ENCODE data around the gene TBCE.

The TBCE gene

GRCh38 chr1:235411489-235412486 lies 44.6 kb downstream of the TBCE start:
- no peak for DNase-seq

GRCh38 chr1:235415008-235415904 lies 48.0 kb downstream of the TBCE start:
- peak; percentile 58 for DNase-seq

GRCh38 chr1:235416662-235417049 lies 49.4 kb downstream of the TBCE start:
- peak; percentile 58 for DNase-seq

- DNase-seq: peak; percentile 67
Measured at GRCh38 chr1:235417086-235417697, 50.0 kb downstream of the TBCE start.

- no peak for DNase-seq
Measured at GRCh38 chr1:235421751-235422150, 54.5 kb downstream of the TBCE start.

- DNase-seq: no peak
Measured at GRCh38 chr1:235423214-235423652, 56.0 kb downstream of the TBCE start.

- DNase-seq: no peak
Measured at GRCh38 chr1:235424092-235424491, 56.9 kb downstream of the TBCE start.

- DNase-seq: no peak
Measured at GRCh38 chr1:235425357-235425756, 58.1 kb downstream of the TBCE start.

GRCh38 chr1:235426143-235426542 lies 58.9 kb downstream of the TBCE start:
- no peak for DNase-seq

GRCh38 chr1:235426680-235427079 lies 59.5 kb downstream of the TBCE start:
- no peak for DNase-seq

- DNase-seq: no peak
Measured at GRCh38 chr1:235427447-235427846, 60.2 kb downstream of the TBCE start.

GRCh38 chr1:235429143-235429542 lies 61.9 kb downstream of the TBCE start:
- DNase-seq: no peak

- no peak for DNase-seq
Measured at GRCh38 chr1:235430991-235431390, 63.8 kb downstream of the TBCE start.

- no peak for DNase-seq
Measured at GRCh38 chr1:235434001-235434400, 66.8 kb downstream of the TBCE start.

- no peak for DNase-seq
Measured at GRCh38 chr1:235441159-235441685, 74.0 kb downstream of the TBCE start.

GRCh38 chr1:235442788-235443429 lies 75.7 kb downstream of the TBCE start:
- DNase-seq: no peak

- no peak for DNase-seq
Measured at GRCh38 chr1:235448616-235449015, 81.4 kb downstream of the TBCE start.

- no peak for DNase-seq
Measured at GRCh38 chr1:235450433-235450832, 83.2 kb downstream of the TBCE start.

GRCh38 chr1:235450886-235451483 lies 83.8 kb downstream of the TBCE start:
- no peak for DNase-seq

GRCh38 chr1:235454021-235454420 lies 86.8 kb downstream of the TBCE start:
- DNase-seq: no peak

GRCh38 chr1:235455097-235455496 lies 87.9 kb downstream of the TBCE start:
- no peak for DNase-seq

- DNase-seq: peak; percentile 22
Measured at GRCh38 chr1:235455823-235456222, 88.6 kb downstream of the TBCE start.
